DMS 273 treated with DMSO at 0.1 percent for 48 hours (cell line): ENCODE data around the gene RAMP3.
"Not testable (repeated sequence)": the region's sequence is repeated elsewhere in the genome, so short reads cannot be mapped to it uniquely, and the experiment has no call there.

Experiments
- DNase-seq: peaks from one replicate; lab custom pipeline; 2025; lab: John Stamatoyannopoulos, UW

Gene RAMP3

GRCh38 chr7:45157286-45157652, 322 bp upstream of the RAMP3 start:
- no peak for DNase-seq

GRCh38 chr7:45158471-45158870, 880 bp downstream of the RAMP3 start:
- DNase-seq, result no peak

GRCh38 chr7:45159296-45159695, 1.7 kb downstream of the RAMP3 start:
- no peak for DNase-seq

- DNase-seq, result no peak
Measured at GRCh38 chr7:45160417-45160881, 2.9 kb downstream of the RAMP3 start.

GRCh38 chr7:45161138-45161537, 3.5 kb downstream of the RAMP3 start:
- no peak for DNase-seq

GRCh38 chr7:45161842-45162241, 4.3 kb downstream of the RAMP3 start:
- DNase-seq, result no peak

- no peak for DNase-seq
Measured at GRCh38 chr7:45162311-45162845, 4.8 kb downstream of the RAMP3 start.

- DNase-seq, result no peak
Measured at GRCh38 chr7:45162943-45163691, 5.5 kb downstream of the RAMP3 start.

- DNase-seq, result no peak
Measured at GRCh38 chr7:45163692-45164052, 6.1 kb downstream of the RAMP3 start.

- DNase-seq, result not testable (repeated sequence)
Measured at GRCh38 chr7:45164271-45164670, 6.7 kb downstream of the RAMP3 start.

GRCh38 chr7:45165857-45166256, 8.3 kb downstream of the RAMP3 start:
- no peak for DNase-seq

GRCh38 chr7:45171946-45172345, 14.4 kb downstream of the RAMP3 start:
- DNase-seq, result no peak

- no peak for DNase-seq
Measured at GRCh38 chr7:45173596-45174327, 16.2 kb downstream of the RAMP3 start.

- no peak for DNase-seq
Measured at GRCh38 chr7:45174328-45174610, 16.7 kb downstream of the RAMP3 start.

GRCh38 chr7:45174966-45175765, 17.6 kb downstream of the RAMP3 start:
- no peak for DNase-seq

GRCh38 chr7:45176091-45176490, 18.5 kb downstream of the RAMP3 start:
- no peak for DNase-seq

GRCh38 chr7:45176886-45177731, 19.5 kb downstream of the RAMP3 start:
- DNase-seq, result no peak

GRCh38 chr7:45177801-45178200, 20.2 kb downstream of the RAMP3 start:
- no peak for DNase-seq

- no peak for DNase-seq
Measured at GRCh38 chr7:45178241-45179225, 20.9 kb downstream of the RAMP3 start.

GRCh38 chr7:45179666-45180065, 22.1 kb downstream of the RAMP3 start:
- no peak for DNase-seq
